ENCODE data around the gene SGCE.
A peak's percentile ranks its signal among the peaks of the same experiment; 100 is the strongest.

The SGCE gene

DNA sequence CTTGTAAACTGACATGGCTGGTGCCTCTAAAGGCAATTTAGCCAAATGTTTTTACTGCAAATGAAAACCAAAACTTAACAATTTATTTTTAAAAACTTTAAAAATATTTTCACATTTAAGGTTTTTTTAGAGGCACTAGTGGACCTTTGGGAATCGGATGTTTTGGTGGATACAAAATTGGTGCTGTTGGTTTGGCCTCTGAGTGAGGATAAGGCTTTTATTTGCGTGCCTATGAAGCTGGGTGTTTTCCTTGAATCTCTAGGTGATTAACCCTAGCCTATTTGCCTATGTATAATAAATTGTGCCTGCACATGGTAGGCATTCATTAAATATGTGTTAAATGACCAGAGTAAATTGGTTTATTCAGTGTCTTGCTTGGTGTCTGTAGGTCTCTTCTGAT, 2.9 kb upstream of the SGCE start:
- DNase-seq (ENCODE audit: low spot score): no peak

GRCh38 chr7:94657771-94658693, 2.1 kb upstream of the SGCE start:
- DNase-seq (ENCODE audit: low spot score): peak; percentile 92

- DNase-seq (ENCODE audit: low spot score): peak; percentile 15
Observed at GRCh38 chr7:94656925-94657731, 1.2 kb upstream of the SGCE start.

- no peak for DNase-seq (ENCODE audit: low spot score)
Observed at GRCh38 chr7:94656658-94656924, 658 bp upstream of the SGCE start.

- no peak for DNase-seq (ENCODE audit: low spot score)
Observed at GRCh38 chr7:94655126-94655847, 646 bp downstream of the SGCE start.

DNA sequence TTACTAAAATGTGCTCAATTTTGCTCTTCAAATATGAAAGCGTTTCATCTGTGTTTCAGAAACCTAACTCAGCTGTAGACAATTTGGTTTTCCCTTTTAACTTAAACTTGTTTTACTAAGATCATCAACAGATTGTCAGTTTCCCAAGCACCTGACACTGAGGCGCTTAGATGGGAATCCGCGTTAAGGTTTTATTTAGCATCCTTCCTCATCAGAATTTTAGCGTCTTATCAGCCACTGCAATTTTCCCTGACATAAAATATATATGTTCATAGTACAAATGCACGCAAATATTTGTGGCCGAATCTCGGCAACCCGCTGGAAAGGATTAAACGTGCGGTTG, 1.2 kb downstream of the SGCE start:
- no peak for DNase-seq (ENCODE audit: low spot score)

DNA sequence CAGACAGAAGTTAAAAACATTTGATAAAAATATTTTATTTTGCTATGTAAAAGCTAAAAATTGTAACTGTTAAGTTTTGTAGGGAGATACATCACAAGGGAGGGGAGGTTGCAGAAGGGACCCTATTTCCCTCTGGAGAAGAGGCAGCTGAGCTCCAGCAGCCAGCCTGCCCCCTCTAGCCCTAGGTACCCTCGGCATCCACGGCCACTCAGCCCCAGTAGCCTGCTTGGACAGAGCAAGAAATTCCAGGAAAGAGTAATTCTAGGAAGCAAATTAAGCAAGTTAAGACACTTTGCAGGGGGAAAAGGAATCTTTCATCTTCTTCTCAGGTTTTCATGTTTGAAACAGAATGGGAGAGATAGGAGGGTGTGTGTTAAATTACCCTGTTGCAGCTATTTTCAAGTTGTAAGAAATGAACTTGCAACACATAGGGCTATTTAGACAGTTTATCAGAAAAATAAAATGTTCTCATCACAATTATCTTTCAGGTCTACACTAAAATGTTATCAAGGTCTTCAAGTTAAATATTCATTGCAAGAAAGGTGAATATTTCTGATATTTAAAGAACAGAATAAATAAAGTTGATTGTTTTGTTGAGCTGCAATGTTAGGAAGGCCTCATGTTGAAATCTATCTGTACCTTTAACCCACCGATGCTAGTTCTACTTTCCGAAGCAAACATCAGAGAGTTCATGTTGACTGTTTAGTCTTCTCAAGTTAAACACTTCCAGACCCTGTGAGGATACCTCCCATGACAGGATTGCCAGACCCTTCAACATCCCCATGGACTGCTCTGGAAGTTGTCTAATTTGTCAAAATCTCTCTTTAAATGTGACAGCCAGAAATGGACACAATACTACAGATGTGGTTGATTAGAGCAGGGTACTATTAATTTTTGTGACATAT, 5.5 kb downstream of the SGCE start:
- DNase-seq (ENCODE audit: low spot score): no peak

DNA sequence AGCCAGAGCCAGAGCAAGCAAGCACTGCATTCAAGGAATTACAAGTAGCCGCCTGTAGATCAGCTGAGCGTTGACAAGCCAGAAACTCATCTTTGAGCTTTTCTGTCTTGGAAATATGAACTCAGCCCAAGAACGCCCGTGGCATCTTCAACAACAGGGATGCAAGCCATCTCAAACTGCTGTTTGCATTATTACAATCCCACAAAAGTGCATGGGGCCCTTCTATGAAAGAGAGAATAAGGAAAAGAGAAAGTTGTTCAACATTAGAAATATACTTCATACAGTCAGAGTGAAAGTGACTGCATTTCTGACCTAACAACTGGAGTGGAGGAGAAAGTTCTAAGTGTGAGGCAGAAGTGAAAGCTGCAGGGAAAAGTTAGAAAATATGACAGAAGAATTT, 6.5 kb downstream of the SGCE start:
- no peak for DNase-seq (ENCODE audit: low spot score)

- no peak for DNase-seq (ENCODE audit: low spot score)
Observed at GRCh38 chr7:94648731-94649130, 7.2 kb downstream of the SGCE start.

DNA sequence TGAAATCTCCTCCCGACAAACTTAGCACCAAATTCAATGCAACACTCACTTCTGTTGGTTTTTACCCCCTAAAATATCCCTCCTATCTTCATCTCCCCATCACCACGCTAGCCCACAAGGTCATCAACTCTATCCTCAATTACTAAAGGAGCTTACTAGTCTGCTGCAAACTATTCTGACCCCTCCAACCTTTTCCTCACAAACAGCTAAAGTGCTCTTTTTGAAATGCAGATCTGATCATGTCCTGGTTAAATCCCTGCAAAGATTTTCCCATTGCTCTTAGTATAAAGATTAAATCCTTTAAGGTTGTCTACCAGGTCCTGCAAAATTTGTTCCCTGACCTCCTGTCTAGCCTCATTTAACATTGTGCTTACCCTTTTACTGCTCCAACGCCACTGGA, 8.6 kb downstream of the SGCE start:
- DNase-seq (ENCODE audit: low spot score): no peak

DNA sequence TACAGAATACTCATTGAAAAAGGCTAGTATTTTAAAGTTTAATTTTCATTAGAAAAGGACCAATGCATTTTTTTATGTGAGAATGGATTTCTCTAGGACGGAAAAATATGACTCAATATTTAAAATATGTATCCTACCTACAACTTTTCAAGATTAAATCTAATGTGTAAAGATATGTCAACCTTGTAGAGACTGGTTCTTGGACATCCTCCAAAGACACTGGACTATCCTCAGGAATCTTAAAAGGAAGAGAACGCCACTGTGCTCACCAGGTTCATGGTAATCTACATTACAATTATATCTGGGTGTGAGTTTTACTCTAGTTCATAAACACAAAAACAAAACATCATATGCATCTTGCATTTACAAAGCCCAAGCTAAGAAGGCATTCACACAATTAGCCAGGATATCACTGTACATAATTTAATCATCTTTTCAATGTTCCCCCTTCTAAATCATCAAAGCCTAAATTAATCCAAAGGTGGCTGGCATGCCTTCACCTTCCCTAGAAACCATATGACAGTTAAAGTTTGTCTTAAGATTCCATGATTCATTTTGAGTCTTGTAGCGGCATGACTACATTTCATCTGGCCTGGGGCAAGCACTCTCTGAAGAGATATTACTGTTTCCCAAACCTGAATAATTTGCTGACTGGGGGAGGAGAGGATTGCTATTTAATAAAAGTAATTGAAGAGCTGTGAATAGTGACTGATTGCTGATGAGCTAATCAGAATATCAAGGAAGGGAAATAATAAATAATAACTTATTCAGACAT, 12.0 kb downstream of the SGCE start:
- DNase-seq (ENCODE audit: low spot score): no peak

GRCh38 chr7:94642838-94643653, 12.9 kb downstream of the SGCE start:
- DNase-seq (ENCODE audit: low spot score): no peak

DNA sequence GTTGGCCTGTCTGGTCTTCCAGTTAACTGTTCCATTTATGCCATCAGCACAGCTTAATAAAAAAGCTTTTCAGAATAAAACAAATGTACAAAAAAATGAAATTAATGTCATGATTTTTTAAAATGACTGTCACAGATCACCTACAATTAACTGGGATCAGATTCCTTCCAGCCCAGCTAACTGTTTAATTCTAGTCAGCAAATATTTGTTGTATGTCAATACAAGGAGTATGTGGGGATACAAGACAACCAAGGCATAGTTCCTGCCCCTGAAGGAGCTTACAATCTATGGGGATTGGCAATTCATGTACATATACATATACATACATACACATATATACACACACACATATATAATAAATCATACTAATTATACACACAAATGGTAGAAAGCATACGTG, 16.5 kb downstream of the SGCE start:
- DNase-seq (ENCODE audit: low spot score): no peak

GRCh38 chr7:94635687-94636086, 20.2 kb downstream of the SGCE start:
- no peak for DNase-seq (ENCODE audit: low spot score)

DNA sequence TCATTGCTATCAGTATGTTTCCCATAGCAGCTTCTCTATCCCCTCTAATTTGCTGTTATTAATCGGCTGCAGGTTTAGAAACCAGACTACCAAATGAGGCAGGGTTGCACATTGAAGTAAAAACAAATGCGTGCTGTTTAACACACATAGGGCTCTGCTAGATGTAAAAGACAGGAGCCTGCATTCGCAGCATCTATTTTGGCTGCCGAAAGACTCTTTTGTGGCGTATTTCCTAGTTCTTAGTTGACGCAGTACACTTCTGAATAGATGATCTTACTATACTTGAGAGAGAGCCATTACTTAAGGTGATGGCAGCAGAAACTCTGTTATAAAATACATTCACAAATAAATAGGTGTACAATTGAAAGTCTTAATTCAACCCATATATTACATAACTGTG, 21.4 kb downstream of the SGCE start:
- no peak for DNase-seq (ENCODE audit: low spot score)

- DNase-seq (ENCODE audit: low spot score): no peak
Observed at GRCh38 chr7:94633687-94634086, 22.2 kb downstream of the SGCE start.

- no peak for DNase-seq (ENCODE audit: low spot score)
Observed at GRCh38 chr7:94633014-94633341, 23.0 kb downstream of the SGCE start.

DNA sequence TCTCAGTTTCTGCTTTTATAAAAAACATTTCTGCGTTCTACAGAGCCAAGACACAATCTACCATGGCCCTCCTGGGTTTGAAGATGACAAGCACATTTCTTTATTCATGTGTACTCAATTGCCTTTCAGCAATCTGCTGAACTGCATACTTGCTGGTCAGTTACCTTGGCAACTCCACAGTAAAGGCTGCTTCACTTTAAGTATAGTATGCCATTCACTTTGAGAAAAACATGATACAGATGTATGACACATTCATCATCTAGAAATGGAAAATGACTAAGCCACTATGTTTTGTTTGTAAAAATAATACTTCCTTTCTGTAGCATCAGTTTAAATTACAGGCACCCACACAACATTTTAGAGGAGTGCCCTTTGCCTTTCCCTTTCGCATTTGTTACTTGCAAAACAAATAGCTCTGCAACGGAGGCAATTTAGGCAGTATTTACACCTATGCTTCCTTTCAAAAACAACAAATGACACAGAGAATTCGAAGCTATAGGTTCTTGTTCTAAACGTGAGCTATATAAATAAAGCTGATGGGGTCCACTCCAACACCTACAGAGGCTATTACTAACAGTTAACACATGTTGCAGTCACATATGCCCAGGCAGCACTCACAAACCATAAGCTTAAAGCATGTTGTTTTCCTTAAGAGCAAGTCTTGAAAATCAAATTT, 23.5 kb downstream of the SGCE start:
- DNase-seq (ENCODE audit: low spot score): peak; percentile 14

DNA sequence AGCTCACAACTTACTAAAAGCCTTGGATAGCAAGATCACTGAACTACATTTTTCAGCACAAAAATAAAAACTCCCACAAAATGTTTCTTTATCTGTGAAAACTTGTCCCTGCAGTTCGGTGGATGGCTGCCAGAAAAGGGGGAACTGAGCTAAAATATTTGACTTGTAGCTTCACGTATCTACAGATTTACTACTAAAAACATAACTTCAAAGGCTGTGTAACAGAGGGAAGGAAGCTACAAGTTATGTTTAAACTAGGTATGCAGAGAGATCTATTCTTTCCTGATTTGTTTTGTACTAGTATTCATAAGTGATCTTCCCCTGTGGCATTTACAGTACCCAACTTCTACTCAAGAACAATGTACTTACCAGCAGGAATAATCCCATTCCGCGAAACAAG, 25.1 kb downstream of the SGCE start:
- no peak for DNase-seq (ENCODE audit: low spot score)

- no peak for DNase-seq (ENCODE audit: low spot score)
Observed at GRCh38 chr7:94623820-94624219, 32.1 kb downstream of the SGCE start.

Data from activated CD4-positive, alpha-beta T cell treated with anti-CD3 and anti-CD28 coated beads, Interleukin-2, Interleukin-4, amounts not matched to agents 100 ng/mL and 50 ng/mL, durations not matched to agents 16 hours and 8 hours (primary cell).